Pons (tissue), 1 donor: Measurements from ENCODE around the gene FAM72D.
"Not testable (repeated sequence)": the region's sequence is repeated elsewhere in the genome, so short reads cannot be mapped to it uniquely, and the experiment has no call there.

Source experiments
- DNase-seq: peaks from one replicate; pipeline ENCODE4 v3.0.0-alpha.2; 2016; ENCODE audit warnings: low spot score

FAM72D gene

GRCh38 chr1:145095284-145096057 is at the start of gene FAM72D, which contains the start of gene SRGAP2B:
Gene FAM72D (plus strand): TSS chr1:145095974. CDS start chr1:145096848, 874 bp downstream.
Gene SRGAP2B (minus strand): TSS chr1:145095328. CDS start chr1:145092901, 2,427 bp downstream.
- not testable (repeated sequence) for DNase-seq

- DNase-seq: not testable (repeated sequence)
Observed at GRCh38 chr1:145047553-145047952, 48.2 kb upstream of the FAM72D start.

GRCh38 chr1:145048181-145048856 is 47.5 kb upstream of the FAM72D start:
- not testable (repeated sequence) for DNase-seq

GRCh38 chr1:145052019-145052776 is 43.6 kb upstream of the FAM72D start:
- DNase-seq: not testable (repeated sequence)

- not testable (repeated sequence) for DNase-seq
Observed at GRCh38 chr1:145053428-145053827, 42.3 kb upstream of the FAM72D start.

GRCh38 chr1:145055217-145055760 is 40.5 kb upstream of the FAM72D start:
- DNase-seq: not testable (repeated sequence)

- not testable (repeated sequence) for DNase-seq
Observed at GRCh38 chr1:145058184-145058583, 37.6 kb upstream of the FAM72D start.

GRCh38 chr1:145063285-145063684 is 32.5 kb upstream of the FAM72D start:
- DNase-seq: not testable (repeated sequence)

- not testable (repeated sequence) for DNase-seq
Observed at GRCh38 chr1:145063941-145064648, 31.7 kb upstream of the FAM72D start.

GRCh38 chr1:145065194-145065826 is 30.5 kb upstream of the FAM72D start:
- DNase-seq: not testable (repeated sequence)

GRCh38 chr1:145066486-145066885 is 29.3 kb upstream of the FAM72D start:
- DNase-seq: not testable (repeated sequence)

- not testable (repeated sequence) for DNase-seq
Observed at GRCh38 chr1:145071569-145071968, 24.2 kb upstream of the FAM72D start.

- DNase-seq: not testable (repeated sequence)
Observed at GRCh38 chr1:145074021-145074559, 21.7 kb upstream of the FAM72D start.

- not testable (repeated sequence) for DNase-seq
Observed at GRCh38 chr1:145076877-145077276, 18.9 kb upstream of the FAM72D start.

- not testable (repeated sequence) for DNase-seq
Observed at GRCh38 chr1:145077872-145078786, 17.6 kb upstream of the FAM72D start.

- DNase-seq: not testable (repeated sequence)
Observed at GRCh38 chr1:145078787-145079370, 16.9 kb upstream of the FAM72D start.

GRCh38 chr1:145079737-145080136 is 16.0 kb upstream of the FAM72D start:
- DNase-seq: not testable (repeated sequence)

- not testable (repeated sequence) for DNase-seq
Observed at GRCh38 chr1:145080193-145080592, 15.6 kb upstream of the FAM72D start.
